ENCODE measurements around the gene FAM120A. TPM values are rescaled to one million over a fixed set of nuclear protein-coding genes. Genes with fewer than 3 reads are reported as not detected.
"Not testable (repeated sequence)": the region's sequence is repeated elsewhere in the genome, so short reads cannot be mapped to it uniquely, and the experiment has no call there.

Gene FAM120A
- total RNA-seq, 1 donor from 2014 or later, result 71.2 TPM

- not testable (repeated sequence) for DNase-seq
Measured at GRCh38 chr9:93511228-93511627, 59.7 kb downstream of the FAM120A start.

DNA sequence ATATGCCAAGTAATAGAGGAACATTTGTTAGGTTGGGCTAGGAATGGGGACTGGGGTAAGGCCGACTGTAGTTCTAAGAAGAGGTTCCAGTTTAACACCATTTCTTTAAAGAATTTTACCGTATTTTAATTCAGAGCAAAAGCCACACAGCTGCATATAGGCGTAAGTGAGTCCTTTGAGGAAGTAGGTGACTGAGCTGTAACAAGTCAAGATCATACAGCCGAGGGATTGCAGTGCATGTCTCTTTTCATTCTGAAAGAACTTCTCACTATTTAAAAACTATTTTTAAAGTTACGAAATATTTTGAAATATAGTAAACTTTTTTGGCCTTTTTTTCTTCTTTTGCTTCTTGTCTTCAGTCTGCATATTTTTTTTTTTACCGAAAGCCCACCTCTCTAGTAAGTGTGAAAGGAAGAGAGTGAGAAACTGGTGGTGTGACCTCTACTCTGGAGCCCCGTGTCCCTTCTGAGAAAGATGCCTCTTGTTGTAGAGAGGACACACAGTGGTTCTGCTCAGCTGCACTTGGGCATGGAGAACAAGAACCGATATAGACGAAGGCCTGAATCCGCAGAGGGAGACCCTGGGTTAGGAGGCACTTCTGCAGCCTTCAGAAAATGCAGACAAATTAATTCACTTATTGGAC lies 60.8 kb downstream of the FAM120A start:
- DNase-seq, result not testable (repeated sequence)

GRCh38 chr9:93513606-93514005 lies 62.1 kb downstream of the FAM120A start:
- no peak for DNase-seq

GRCh38 chr9:93517331-93517730 lies 65.8 kb downstream of the FAM120A start:
- DNase-seq, result no peak

DNA sequence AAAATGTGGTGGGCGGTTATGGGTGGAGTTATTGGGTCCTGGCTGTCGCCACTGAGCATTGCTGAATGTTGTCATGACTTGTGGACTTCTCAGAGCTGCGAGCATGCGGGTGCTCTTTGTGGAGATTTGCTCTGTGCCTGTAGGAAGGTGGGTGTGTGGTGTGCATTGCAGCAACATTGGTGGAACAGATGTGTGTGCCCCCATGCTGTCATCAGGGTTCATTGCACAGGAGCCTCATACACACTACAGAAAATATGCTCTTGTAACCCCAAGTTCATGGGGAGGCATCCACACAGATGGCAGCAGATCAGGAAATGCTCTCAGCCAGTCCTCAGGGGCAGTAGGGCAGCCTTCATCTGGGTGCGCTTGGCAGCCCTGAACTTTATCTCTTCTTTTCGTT lies 69.0 kb downstream of the FAM120A start:
- DNase-seq, result no peak

GRCh38 chr9:93522736-93523135 lies 71.3 kb downstream of the FAM120A start:
- DNase-seq, result no peak

DNA sequence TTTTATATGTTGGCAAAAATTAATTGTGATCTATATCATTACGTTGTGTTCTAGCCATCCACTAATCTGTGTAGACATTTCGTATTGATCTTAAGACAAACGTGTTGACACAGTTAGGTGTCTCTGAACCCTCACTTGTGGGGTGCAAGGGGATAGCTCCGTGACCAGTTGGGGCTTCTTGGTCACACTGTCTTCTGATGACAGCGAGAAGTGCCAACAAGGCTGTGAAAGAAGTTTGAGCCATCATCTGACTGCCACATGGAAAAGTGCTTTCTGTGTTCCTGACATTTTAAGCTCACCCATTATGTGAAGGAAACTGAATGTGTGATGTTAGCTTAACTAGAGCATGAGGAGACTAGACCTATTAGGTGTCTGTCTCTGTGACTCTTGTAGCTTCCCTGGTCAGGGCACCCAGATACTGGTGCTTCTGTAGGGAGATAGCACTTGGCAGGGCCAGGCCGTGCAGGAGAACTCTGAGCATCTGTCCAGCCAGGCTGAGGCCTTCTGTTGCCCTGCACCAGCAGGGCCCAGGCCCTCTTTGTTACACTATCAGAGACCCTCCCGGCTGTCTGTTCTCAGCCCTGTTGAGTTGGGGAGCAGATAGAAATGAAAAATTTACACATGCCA lies 72.1 kb downstream of the FAM120A start:
- no peak for DNase-seq

DNA sequence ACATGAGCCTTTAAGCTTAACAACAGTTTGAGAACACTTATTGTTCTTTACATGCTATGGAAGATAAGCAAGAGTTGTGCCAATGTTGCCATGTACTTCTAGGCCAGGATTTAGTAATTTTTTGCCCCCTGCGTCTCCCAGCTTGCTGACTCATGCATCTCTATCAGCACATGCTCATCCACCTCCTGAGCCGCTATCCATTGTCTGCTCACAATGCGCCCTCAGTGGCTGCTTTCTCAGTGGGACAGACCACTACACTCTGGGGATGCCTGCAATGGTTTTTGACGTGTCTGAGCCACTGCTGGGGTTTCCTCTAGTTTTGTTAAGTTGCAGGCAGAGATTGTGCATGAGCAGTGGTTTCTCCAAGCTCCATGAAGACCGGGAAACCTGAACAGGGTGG lies 74.0 kb downstream of the FAM120A start:
- no peak for DNase-seq

- no peak for DNase-seq
Measured at GRCh38 chr9:93531374-93531773, 79.9 kb downstream of the FAM120A start.

GRCh38 chr9:93532141-93532540 lies 80.7 kb downstream of the FAM120A start:
- no peak for DNase-seq

GRCh38 chr9:93533863-93534262 lies 82.4 kb downstream of the FAM120A start:
- no peak for DNase-seq

- no peak for DNase-seq
Measured at GRCh38 chr9:93536167-93536566, 84.7 kb downstream of the FAM120A start.

DNA sequence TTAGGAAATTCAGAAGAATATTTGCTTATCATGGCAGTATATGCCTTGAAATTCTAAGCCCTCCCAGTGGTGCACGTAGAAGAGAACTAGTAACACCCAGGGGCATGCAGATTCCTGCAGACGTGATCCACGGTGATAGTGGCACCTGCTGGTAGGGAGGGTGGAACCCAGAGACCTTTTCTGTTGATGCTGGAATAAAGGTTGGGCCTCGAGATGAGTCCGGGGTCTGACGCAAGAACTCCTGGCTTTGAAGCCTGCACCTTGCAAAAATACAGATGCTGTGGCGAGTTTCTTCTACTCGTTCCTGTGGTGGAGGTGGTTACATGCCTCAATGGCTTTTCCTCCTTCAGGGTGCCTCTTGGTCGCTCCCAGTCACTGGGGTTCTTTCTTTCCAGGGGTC lies 85.4 kb downstream of the FAM120A start:
- DNase-seq, result no peak

DNA sequence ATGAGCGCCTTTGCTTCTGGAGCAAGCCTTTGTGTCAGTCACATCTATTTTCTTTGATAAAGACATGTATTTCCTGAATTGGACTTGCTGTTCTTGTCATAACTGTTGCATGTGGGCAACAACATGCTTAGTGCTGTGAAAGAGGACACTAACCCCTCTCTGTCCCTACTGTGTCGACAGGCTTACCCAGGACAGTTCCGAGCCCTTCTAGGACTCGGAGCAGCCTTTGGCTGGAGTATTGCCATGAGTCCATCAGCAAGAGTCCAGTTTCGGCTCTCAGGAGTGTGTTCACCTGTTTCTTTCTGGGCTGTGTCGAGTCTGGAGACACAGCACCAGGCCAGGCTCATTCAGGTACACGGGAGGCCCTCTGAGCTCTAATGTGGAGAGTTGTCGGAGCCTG lies 88.8 kb downstream of the FAM120A start:
- no peak for DNase-seq

DNA sequence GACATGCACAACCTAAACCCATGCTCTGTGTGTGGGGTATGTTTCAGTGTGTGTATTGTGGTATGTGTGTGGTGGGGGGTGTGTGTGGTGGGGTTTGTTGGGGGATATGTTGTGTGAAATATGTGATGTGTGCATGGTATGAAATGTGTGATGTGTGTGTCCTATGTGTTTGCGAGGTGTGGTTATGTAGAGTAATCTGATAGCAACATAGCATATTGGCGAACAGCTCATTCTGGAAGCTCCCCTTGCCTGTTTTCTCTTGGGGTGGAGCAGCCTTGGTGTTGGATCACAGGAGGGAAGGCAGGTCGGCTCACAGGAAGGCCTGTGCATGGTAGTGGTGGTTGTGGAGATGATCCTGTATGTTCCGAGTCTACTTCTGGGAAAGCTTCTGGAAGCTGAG lies 89.5 kb downstream of the FAM120A start:
- DNase-seq, result no peak

GRCh38 chr9:93541581-93542349 lies 90.3 kb downstream of the FAM120A start:
- DNase-seq, result no peak

DNA sequence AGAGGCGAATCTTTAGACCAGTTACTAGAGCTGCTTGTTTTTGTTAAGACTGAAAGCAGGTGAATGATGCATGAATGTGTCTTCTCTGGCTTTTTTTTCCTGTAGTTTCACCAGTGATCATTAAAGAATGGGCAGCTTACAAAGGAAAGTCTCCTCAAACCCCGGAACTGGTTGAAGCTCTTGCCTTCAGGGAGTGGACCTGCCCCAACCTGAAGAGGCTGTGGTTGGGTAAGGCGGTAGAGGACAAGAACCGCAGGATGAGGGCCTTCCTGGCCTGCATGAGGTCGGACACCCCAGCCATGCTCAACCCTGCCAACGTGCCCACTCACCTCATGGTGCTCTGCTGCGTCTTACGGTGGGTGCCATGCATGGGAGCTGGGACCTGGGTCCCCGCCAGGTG lies 91.6 kb downstream of the FAM120A start:
- DNase-seq, result no peak

GRCh38 chr9:93546356-93546755 lies 94.9 kb downstream of the FAM120A start:
- no peak for DNase-seq

DNA sequence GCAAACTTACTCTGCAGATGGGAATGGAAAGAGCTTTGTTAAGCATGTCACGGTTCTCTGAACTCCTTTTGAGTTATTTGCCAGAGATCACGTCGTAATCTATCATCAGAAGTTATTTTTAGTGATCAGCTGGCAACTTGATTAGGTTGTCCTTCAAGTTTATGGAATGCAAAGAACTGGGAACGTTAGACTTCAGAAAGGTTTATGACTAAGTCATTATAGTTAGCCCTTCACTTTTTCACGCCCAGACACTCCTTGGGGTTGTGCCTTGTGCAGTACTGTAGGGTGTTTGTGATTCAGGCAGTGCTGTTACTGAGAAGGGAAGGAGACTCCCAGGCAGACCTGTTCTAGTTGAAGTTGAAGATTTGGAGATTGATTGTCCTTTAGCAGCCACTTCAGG lies 98.1 kb downstream of the FAM120A start:
- no peak for DNase-seq

DNA sequence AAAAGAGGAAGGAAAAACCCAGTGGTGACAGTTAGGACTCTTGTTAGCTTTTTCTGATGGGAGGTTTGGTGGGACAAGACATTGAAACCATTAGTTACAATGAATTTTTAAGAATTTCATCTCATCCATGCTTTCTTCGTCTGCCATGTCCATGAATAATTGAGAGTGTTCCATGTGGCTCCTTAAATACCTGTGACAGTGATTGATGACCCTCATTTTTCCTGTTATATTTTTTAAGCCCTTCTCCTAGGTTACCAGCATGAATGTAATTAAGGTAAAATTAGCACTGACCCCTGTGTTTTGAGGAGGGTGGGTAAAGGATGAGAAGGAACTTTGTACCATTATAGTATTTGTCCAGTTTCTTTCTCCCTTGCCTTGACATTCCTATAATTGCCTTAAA lies 101.4 kb downstream of the FAM120A start:
- no peak for DNase-seq

DNA sequence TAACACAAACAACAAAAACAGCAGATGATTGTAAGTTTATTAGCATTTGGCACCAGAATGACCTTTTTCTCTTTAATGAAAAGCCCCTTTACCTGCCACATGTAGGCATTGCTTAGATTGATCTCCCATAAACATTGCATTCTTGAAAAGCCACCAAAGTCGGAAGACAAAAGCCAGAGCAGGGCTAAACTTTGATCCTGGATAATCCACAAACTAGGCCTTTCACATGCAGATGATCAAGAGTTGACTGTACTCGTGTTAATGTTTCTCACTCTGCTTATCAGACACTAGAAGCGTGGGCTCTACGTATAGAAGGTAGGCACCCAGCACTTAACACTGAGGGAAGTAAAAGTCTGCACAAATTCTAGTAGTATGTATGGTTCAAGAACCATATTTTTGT lies 103.9 kb downstream of the FAM120A start:
- DNase-seq, result no peak

DNA sequence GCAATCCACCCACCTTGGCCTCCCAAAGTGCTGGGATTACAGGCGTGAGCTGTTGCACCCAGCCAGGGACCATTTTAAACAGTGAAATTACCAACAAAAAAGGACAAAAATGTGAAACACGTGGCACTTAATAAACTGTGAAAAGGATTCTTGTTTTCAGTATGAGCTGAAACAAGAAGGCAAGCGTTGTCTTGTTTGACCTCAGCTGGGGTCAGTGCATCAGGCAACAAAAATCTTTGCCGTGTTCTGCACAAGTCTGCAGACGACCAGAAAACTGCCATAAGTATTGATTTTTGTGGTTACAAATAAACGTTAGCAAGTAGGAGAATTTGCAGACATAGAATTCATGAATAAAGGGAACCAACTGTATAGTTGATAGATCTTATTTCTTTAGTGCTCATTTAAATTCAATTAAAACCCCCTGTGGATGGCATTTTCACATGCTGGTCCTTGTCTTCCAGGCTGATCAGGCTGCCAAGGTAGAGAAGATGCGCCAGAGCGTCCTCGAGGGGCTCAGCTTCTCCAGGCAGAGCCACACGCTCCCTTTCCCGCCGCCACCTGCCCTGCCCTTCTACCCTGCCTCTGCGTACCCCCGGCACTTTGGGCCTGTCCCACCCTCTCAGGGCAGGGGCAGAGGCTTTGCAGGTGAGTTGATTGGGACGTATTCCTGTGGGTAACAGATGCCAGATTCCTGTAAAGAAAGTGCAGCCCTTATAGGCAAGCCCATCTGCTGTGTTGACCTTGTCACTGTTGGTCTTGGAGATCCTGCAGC lies 106.1 kb downstream of the FAM120A start:
- no peak for DNase-seq

DNA sequence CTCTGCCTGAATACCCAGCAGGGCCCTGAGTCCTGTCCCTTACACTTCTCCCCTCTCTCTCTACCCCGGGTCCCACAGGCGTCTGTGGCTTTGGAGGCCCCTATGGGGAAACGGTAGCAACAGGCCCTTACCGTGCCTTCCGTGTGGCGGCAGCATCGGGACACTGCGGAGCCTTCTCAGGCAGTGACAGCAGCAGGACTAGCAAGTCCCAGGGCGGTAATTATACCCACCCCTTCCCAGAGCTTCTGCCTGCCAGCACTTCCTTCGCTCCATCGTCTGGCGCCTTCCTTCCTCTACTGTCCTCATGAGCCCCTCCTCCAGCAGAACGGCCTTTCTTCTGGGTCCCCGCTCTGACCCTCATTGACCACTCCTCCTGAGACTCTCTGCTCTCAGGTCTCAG lies 107.0 kb downstream of the FAM120A start:
- DNase-seq, result no peak
